Gastrocnemius medialis (tissue), 4 donors: ENCODE data around the gene TMPRSS2.

Experiments
- POLR2A ChIP-seq, 2 donors: fragments of 450-650 bp; IDR thresholded peaks; one replicate each; pipeline ENCODE4 v1.6.1; 2017; ENCODE audit warnings: antibody characterized with exemption in 2 of 2, mild to moderate bottlenecking in 2 of 2, moderate library complexity in 2 of 2
- TF ChIP-seq, protein P1 (sequence below), 5 experiments: fragments of 450-650 bp in 3 of 5; fragments of 200-600 bp in 2 of 5; sonication (generic) in 2 of 5; IDR thresholded peaks in 4 of 5; conservative IDR thresholded peaks in 1 of 5; 1 replicate in 4 of 5; 2 replicates in 1 of 5; pipeline ENCODE4 v1.5.1; 2016 to 2019; ENCODE audit warnings: antibody characterized with exemption in 5 of 5, mild to moderate bottlenecking in 3 of 5, moderate library complexity in 3 of 5

DNA sequence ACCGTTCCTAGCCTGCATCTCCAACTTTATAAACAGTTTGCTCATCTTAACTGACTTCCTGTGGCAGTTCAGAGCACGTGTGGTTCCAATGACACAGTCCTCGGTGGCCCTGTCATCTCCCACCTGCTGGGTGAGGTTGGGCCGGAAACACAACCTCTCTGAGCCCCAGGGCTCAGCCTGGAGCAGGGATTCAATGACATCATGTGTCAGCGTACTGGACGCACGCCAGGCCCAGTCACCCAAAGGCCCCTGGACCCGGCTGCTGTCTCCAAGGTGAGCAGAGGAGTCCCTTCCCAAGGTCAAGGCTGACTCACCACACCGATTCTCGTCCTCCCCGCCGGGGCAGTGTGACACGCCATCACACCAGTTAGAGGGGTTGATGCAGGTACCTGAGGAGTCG lies 19.9 kb downstream of the TMPRSS2 start:
- TF ChIP-seq, protein P1, sequence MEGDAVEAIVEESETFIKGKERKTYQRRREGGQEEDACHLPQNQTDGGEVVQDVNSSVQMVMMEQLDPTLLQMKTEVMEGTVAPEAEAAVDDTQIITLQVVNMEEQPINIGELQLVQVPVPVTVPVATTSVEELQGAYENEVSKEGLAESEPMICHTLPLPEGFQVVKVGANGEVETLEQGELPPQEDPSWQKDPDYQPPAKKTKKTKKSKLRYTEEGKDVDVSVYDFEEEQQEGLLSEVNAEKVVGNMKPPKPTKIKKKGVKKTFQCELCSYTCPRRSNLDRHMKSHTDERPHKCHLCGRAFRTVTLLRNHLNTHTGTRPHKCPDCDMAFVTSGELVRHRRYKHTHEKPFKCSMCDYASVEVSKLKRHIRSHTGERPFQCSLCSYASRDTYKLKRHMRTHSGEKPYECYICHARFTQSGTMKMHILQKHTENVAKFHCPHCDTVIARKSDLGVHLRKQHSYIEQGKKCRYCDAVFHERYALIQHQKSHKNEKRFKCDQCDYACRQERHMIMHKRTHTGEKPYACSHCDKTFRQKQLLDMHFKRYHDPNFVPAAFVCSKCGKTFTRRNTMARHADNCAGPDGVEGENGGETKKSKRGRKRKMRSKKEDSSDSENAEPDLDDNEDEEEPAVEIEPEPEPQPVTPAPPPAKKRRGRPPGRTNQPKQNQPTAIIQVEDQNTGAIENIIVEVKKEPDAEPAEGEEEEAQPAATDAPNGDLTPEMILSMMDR (IDR thresholded peaks at IDR 0.05 in 4 of 5, conservative IDR thresholded peaks at IDR 0.05 in 1 of 5), result no peak
- no peak for TF ChIP-seq POLR2A (IDR thresholded peaks at IDR 0.05)
